Upper lobe of left lung (tissue), 6 donors: ENCODE results near the gene TNS1. TPM values are rescaled to one million over a fixed set of nuclear protein-coding genes. Genes with fewer than 3 reads are reported as not detected.

Source experiments
- ATAC-seq, 2 donors: fragments of 200-7000 bp; cut with Tn5 transposase; one replicate each; pipeline ENCODE4 v1.9.1; 2022; ENCODE audit warnings: mild to moderate bottlenecking in 2 of 2, moderate library complexity in 2 of 2; ENCODE audit not compliant: low FRiP score in 2 of 2
- DNase-seq, 2 donors: peaks; one replicate each; pipeline ENCODE4 v3.0.0-alpha.2; 2019 to 2020
- H3K27ac ChIP-seq, 4 donors: fragments of 200-600 bp; sonication (generic); one replicate each; pipeline ENCODE4 v1.5.1; 2016 to 2019
- H3K27me3 ChIP-seq, 4 donors: fragments of 200-600 bp; sonication (generic); one replicate each; pipeline ENCODE4 v1.5.1; 2017 to 2019
- H3K36me3 ChIP-seq, 4 donors: fragments of 200-600 bp; sonication (generic); one replicate each; pipeline ENCODE4 v1.5.1; 2016 to 2019
- H3K4me1 ChIP-seq, 4 donors: fragments of 200-600 bp; sonication (generic); one replicate each; pipeline ENCODE4 v1.5.1; 2018 to 2019
- H3K4me3 ChIP-seq, 4 donors: fragments of 200-600 bp; sonication (generic); one replicate each; pipeline ENCODE4 v1.5.1; 2017 to 2019; ENCODE audit warnings: mild to moderate bottlenecking in 2 of 4, moderate library complexity in 1 of 4
- H3K9me3 ChIP-seq, 4 donors: fragments of 200-600 bp; sonication (generic); one replicate each; pipeline ENCODE4 v1.5.1; 2018 to 2019
- CTCF ChIP-seq, 6 experiments: fragments of 450-650 bp in 4 of 6; fragments of 200-600 bp in 2 of 6; sonication (generic) in 2 of 6; IDR thresholded peaks; one replicate each; pipeline ENCODE4 v1.5.1; 2016 to 2019; ENCODE audit warnings: antibody characterized with exemption in 6 of 6
- EP300 ChIP-seq, 4 donors: sonication (generic); formaldehyde crosslinking; IDR thresholded peaks; one replicate each; pipeline ENCODE4 v1.5.1; 2017; ENCODE audit warnings: antibody characterized with exemption in 4 of 4, control low read depth in 2 of 4
- POLR2A ChIP-seq, 4 donors: fragments of 450-650 bp; IDR thresholded peaks; one replicate each; pipeline ENCODE4 v1.5.1; 2016 to 2017; ENCODE audit warnings: antibody characterized with exemption in 4 of 4, mild to moderate bottlenecking in 2 of 4
- POLR2AphosphoS5 ChIP-seq, 2 donors: sonication (generic); formaldehyde crosslinking; IDR thresholded peaks; one replicate each; pipeline ENCODE4 v1.5.1; 2017; ENCODE audit warnings: antibody characterized with exemption in 2 of 2
- WGBS, 2 donors: methylation state at CpG; one replicate each; pipeline ENCODE4 v1.1.5; 2017 to 2018; 5-methylcytosine and 5-hydroxymethylcytosine counted together
- total RNA-seq, 6 donors: library from RNA; depleted of rRNA in 4 of 6; stranded (reverse); fragments of >200 nt in 4 of 6; gene quantifications; one replicate each; pipeline versions ENCODE4 v1.1.0 to v1.2.1, GENCODE V29; 2016 to 2021
- donor health status: DM: no; HTN: no; CAD: no; lungs with moderate emphysema.
- donor health status: DM: no; HTN: yes; CAD: no; lungs with severe emphysema.

The TNS1 gene
- total RNA-seq, 6 donors from 2014 or later: 325 to 1,095 (median 550) TPM

GRCh38 chr2:217934321-217935131, 68.3 kb downstream of the TNS1 start:
- peak overlapping the region in 2 of 4 donors; percentile 74 to 89 for H3K4me3 ChIP-seq
- ATAC-seq (peak; percentile 55 to 85), DNase-seq (peak in 1 of 2 donors; percentile 82)
- peaks cover 0 to 13% (median 0%) of the 10 kb centered on the region in 4 donors for H3K36me3 ChIP-seq
- peak in 1 of 4 donors; percentile 22 for TF ChIP-seq POLR2A (IDR thresholded peaks at IDR 0.05)
- no peak for TF ChIP-seq EP300 (IDR thresholded peaks at IDR 0.05)
- TF ChIP-seq CTCF (IDR thresholded peaks at IDR 0.05): no peak
- TF ChIP-seq POLR2AphosphoS5 (IDR thresholded peaks at IDR 0.05): peak; percentile 21 to 65
- WGBS, 2 donors: 17 to 22% methylated on average over 6 to 13 of the region's 13 CpGs
- H3K27ac ChIP-seq: peak overlapping the region; percentile 86 to 99 (median 92)
- no peaks in the 10 kb centered on the region for H3K9me3 ChIP-seq
- no peaks in the 10 kb centered on the region for H3K27me3 ChIP-seq
- H3K4me1 ChIP-seq: peaks cover 99 to 100% (median 99%) of the 10 kb centered on the region in 4 donors

GRCh38 chr2:217933617-217933993, 69.2 kb downstream of the TNS1 start:
- H3K27me3 ChIP-seq: no peaks in the 10 kb centered on the region
- 57 to 61% methylated on average over 3 of the region's 3 CpGs for WGBS, 2 donors
- TF ChIP-seq CTCF (IDR thresholded peaks at IDR 0.05) (no peak), POLR2AphosphoS5 (IDR thresholded peaks at IDR 0.05) (no peak), EP300 (IDR thresholded peaks at IDR 0.05) (no peak), POLR2A (IDR thresholded peaks at IDR 0.05) (no peak)
- peaks cover 0 to 9% (median 0%) of the 10 kb centered on the region in 4 donors for H3K36me3 ChIP-seq
- no peak for DNase-seq
- H3K27ac ChIP-seq: peak overlapping the region; percentile 86 to 99 (median 92)
- no peak for ATAC-seq
- H3K4me1 ChIP-seq: peaks cover 99 to 100% (median 99%) of the 10 kb centered on the region in 4 donors
- H3K4me3 ChIP-seq: peak overlapping the region in 2 of 4 donors; percentile 74 to 89
- no peaks in the 10 kb centered on the region for H3K9me3 ChIP-seq

- Histone ChIP-seq H3K27ac (peak overlapping the region; percentile 86 to 99 (median 92)), H3K9me3 (no peaks in the 10 kb centered on the region), H3K36me3 (peaks cover 0 to 9% (median 0%) of the 10 kb centered on the region in 4 donors), H3K4me1 (peaks cover 99 to 100% (median 99%) of the 10 kb centered on the region in 4 donors), H3K4me3 (peak overlapping the region in 2 of 4 donors; percentile 74 to 89), H3K27me3 (no peaks in the 10 kb centered on the region)
- WGBS, 2 donors: 45 to 55% methylated on average over 21 of the region's 21 CpGs
- DNase-seq (no peak), ATAC-seq (no peak)
- no peak for TF ChIP-seq POLR2A (IDR thresholded peaks at IDR 0.05)
- TF ChIP-seq EP300 (IDR thresholded peaks at IDR 0.05): peak; percentile 26 to 71 (median 40)
- TF ChIP-seq CTCF (IDR thresholded peaks at IDR 0.05): no peak
- peak; percentile 29 to 70 for TF ChIP-seq POLR2AphosphoS5 (IDR thresholded peaks at IDR 0.05)
These were observed 69.8 kb downstream of the TNS1 start for GRCh38 chr2:217932803-217933616.

GRCh38 chr2:217931846-217932560, 70.8 kb downstream of the TNS1 start:
- ATAC-seq: no peak
- peaks cover 0 to 9% (median 0%) of the 10 kb centered on the region in 4 donors for H3K36me3 ChIP-seq
- TF ChIP-seq CTCF (IDR thresholded peaks at IDR 0.05) (no peak), POLR2AphosphoS5 (IDR thresholded peaks at IDR 0.05) (no peak), POLR2A (IDR thresholded peaks at IDR 0.05) (no peak), EP300 (IDR thresholded peaks at IDR 0.05) (no peak)
- H3K9me3 ChIP-seq: no peaks in the 10 kb centered on the region
- H3K27me3 ChIP-seq: no peaks in the 10 kb centered on the region
- 62 to 72% methylated on average over 6 of the region's 6 CpGs for WGBS, 2 donors
- peaks cover 99 to 100% (median 99%) of the 10 kb centered on the region in 4 donors for H3K4me1 ChIP-seq
- peak overlapping the region; percentile 86 to 99 (median 92) for H3K27ac ChIP-seq
- H3K4me3 ChIP-seq: no peak overlapping the region
- no peak for DNase-seq
